ENCODE data around the gene PPL. TPM values are rescaled to one million over a fixed set of nuclear protein-coding genes. Genes with fewer than 3 reads are reported as not detected.

The PPL gene
- total and polyA plus RNA-seq, 2 of the 13 experiments (the other 11 are each of a cell fraction or from before 2014, with no cell fraction given) = 5.7 to 6.6 TPM

DNA sequence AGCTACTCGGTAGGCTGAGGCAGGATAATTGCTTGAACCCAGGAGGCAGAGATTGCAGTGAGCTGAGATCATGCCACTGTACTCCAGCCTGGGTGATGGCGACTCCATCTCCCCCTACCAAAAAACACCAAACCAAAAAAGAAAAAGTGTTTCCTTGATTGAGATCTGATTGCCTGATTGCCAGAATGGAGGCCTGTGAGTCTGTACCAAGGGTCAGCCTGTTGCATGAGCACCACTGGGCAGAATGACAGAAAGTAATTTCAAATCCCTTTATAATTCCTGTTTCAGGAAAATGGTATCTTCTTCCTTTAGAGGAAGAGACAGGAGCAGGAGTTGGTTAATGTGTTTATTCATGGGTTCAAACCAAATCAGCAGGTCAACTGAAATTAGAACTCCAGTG lies 81.1 kb downstream of the PPL start (continued):
- TF ChIP-seq CHCHD3 (CRISPR knock-in tag; IDR thresholded peaks at IDR 0.05) (no peak), ZNF737 (CRISPR knock-in tag; IDR thresholded peaks at IDR 0.05; ENCODE audit: borderline replicate concordance) (no peak), ZNF382 (CRISPR knock-in tag; IDR thresholded peaks at IDR 0.05; ENCODE audit: borderline replicate concordance) (no peak), ZNF563 (CRISPR knock-in tag; IDR thresholded peaks at IDR 0.05) (no peak), GTF3A (CRISPR knock-in tag; conservative IDR thresholded peaks at IDR 0.05) (no peak)
- TF ChIP-seq, protein P1, sequence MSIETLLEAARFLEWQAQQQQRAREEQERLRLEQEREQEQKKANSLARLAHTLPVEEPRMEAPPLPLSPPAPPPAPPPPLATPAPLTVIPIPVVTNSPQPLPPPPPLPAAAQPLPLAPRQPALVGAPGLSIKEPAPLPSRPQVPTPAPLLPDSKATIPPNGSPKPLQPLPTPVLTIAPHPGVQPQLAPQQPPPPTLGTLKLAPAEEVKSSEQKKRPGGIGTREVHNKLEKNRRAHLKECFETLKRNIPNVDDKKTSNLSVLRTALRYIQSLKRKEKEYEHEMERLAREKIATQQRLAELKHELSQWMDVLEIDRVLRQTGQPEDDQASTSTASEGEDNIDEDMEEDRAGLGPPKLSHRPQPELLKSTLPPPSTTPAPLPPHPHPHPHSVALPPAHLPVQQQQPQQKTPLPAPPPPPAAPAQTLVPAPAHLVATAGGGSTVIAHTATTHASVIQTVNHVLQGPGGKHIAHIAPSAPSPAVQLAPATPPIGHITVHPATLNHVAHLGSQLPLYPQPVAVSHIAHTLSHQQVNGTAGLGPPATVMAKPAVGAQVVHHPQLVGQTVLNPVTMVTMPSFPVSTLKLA (IDR thresholded peaks at IDR 0.05) = no peak

DNA sequence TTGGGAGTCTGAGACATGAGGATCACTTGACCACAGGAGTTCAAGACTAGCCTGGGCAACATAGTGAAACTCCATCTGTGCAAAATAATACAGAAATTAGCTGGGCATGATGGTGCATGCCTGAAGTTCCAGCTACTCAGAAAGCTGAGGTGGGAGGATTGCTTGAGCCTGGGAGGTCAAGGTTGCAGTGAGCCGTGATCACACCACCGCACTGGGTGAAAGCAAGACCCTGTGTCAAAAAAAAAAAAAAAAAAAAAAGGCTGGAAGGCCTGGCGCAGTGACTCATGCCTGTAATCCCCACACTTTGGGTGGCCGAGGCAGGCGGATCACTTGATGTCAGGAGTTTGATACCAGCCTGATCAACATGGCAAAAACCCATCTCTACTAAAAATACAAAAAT lies 81.6 kb downstream of the PPL start:
- in situ Hi-C loops (cut with HindIII; ENCODE audit: extremely low pct_ligation_motif_present, low pct_unique_long_range_greater_than_20kb) (no loop called here), intact Hi-C loops (cut with micrococcal nuclease; ENCODE audit: unreplicated experiment) (no loop called here)
- Histone ChIP-seq H3K4me1 (ENCODE audit: insufficient read depth, low read length) (peaks cover 13% of the 10 kb centered on the region), H2AFZ (ENCODE audit: low read length) (no peak overlapping the region), H3K9me3 (ENCODE audit: low read length) (no peaks in the 10 kb centered on the region), H3K4me3 (replicated peaks in 1 of 3; ENCODE audit: insufficient read depth in 1 of 3, low read depth in 2 of 3, low read length in 3 of 3) (no peak overlapping the region), H3K36me3 (replicated peaks in 1 of 2; ENCODE audit: control insufficient read depth in 1 of 2, insufficient read depth in 2 of 2, low read length in 2 of 2) (peaks cover 24 to 74% of the 10 kb centered on the region in 2 experiments), H3K27me3 (ENCODE audit: control insufficient read depth in 1 of 2, insufficient read depth in 2 of 2, low read length in 2 of 2) (no peaks in the 10 kb centered on the region), H3K4me2 (ENCODE audit: low read depth, low read length) (no peak overlapping the region), H3K27ac (ENCODE audit: extremely low read length, insufficient read depth, low read length) (no peak overlapping the region), H3K79me2 (ENCODE audit: insufficient read depth, low read length) (peaks cover 28% of the 10 kb centered on the region), H3K9ac (ENCODE audit: insufficient read depth, low read depth, low read length) (no peak overlapping the region), H4K20me1 (ENCODE audit: insufficient read depth, low read length) (peaks cover 9% of the 10 kb centered on the region)
- BruUV-seq (replicated peaks) = no TSS peak
- WGBS (ENCODE audit: low lambda C conversion rate) = 94% methylated on average over 5 of the region's 5 CpGs
- no peak for ATAC-seq
- no peak for FAIRE-seq
- ChIA-PET POLR2A (no interaction called here), CTCF (ENCODE audit: low intra/inter-chr PET ratio, low total read pairs) (no interaction called here)
- DNase-seq (ENCODE audit: low spot score) = no peak
- no peak for TF ChIP-seq ZNF484 (CRISPR knock-in tag; IDR thresholded peaks at IDR 0.05; ENCODE audit: borderline replicate concordance, low read depth)
- no peak for TF ChIP-seq RFX5 (IDR thresholded peaks at IDR 0.05; ENCODE audit: low read depth, low read length)
- TF ChIP-seq, protein P2, sequence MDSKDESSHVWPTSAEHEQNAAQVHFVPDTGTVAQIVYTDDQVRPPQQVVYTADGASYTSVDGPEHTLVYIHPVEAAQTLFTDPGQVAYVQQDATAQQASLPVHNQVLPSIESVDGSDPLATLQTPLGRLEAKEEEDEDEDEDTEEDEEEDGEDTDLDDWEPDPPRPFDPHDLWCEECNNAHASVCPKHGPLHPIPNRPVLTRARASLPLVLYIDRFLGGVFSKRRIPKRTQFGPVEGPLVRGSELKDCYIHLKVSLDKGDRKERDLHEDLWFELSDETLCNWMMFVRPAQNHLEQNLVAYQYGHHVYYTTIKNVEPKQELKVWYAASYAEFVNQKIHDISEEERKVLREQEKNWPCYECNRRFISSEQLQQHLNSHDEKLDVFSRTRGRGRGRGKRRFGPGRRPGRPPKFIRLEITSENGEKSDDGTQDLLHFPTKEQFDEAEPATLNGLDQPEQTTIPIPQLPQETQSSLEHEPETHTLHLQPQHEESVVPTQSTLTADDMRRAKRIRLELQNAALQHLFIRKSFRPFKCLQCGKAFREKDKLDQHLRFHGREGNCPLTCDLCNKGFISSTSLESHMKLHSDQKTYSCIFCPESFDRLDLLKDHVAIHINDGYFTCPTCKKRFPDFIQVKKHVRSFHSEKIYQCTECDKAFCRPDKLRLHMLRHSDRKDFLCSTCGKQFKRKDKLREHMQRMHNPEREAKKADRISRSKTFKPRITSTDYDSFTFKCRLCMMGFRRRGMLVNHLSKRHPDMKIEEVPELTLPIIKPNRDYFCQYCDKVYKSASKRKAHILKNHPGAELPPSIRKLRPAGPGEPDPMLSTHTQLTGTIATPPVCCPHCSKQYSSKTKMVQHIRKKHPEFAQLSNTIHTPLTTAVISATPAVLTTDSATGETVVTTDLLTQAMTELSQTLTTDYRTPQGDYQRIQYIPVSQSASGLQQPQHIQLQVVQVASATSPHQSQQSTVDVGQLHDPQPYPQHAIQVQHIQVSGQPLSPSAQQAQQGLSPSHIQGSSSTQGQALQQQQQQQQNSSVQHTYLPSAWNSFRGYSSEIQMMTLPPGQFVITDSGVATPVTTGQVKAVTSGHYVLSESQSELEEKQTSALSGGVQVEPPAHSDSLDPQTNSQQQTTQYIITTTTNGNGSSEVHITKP (CRISPR knock-in tag; IDR thresholded peaks at IDR 0.05; ENCODE audit: low read depth) = no peak
- no peak for TF ChIP-seq ZNF652 (CRISPR knock-in tag; IDR thresholded peaks at IDR 0.05; ENCODE audit: borderline replicate concordance, low read depth)
- no peak for TF ChIP-seq ZNF550 (CRISPR knock-in tag; IDR thresholded peaks at IDR 0.05; ENCODE audit: borderline replicate concordance)
- TF ChIP-seq FOXC1 (CRISPR knock-in tag; IDR thresholded peaks at IDR 0.05; ENCODE audit: borderline replicate concordance) = no peak
- TF ChIP-seq, protein P3, sequence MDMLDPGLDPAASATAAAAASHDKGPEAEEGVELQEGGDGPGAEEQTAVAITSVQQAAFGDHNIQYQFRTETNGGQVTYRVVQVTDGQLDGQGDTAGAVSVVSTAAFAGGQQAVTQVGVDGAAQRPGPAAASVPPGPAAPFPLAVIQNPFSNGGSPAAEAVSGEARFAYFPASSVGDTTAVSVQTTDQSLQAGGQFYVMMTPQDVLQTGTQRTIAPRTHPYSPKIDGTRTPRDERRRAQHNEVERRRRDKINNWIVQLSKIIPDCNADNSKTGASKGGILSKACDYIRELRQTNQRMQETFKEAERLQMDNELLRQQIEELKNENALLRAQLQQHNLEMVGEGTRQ (IDR thresholded peaks at IDR 0.05; ENCODE audit: low read depth, low read length) = no peak
- TF ChIP-seq, protein P3 (CRISPR knock-in tag; IDR thresholded peaks at IDR 0.05; ENCODE audit: borderline replicate concordance) = no peak
- no peak for TF ChIP-seq MBNL3 (CRISPR knock-in tag; conservative IDR thresholded peaks at IDR 0.05)
- no peak for TF ChIP-seq HDAC2 (CRISPR knock-in tag; IDR thresholded peaks at IDR 0.05)
- TF ChIP-seq, protein P4, sequence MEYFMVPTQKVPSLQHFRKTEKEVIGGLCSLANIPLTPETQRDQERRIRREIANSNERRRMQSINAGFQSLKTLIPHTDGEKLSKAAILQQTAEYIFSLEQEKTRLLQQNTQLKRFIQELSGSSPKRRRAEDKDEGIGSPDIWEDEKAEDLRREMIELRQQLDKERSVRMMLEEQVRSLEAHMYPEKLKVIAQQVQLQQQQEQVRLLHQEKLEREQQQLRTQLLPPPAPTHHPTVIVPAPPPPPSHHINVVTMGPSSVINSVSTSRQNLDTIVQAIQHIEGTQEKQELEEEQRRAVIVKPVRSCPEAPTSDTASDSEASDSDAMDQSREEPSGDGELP (IDR thresholded peaks at IDR 0.05; ENCODE audit: borderline replicate concordance, low read depth) = no peak

Data from HepG2 (cell line).